HG02970 (cell line): ENCODE measurements around the gene CLEC19A.

Source experiments
- ATAC-seq: cut with Tn5 transposase; IDR thresholded peaks from one replicate; pipeline ENCODE4 v1.9.1; 2021; ENCODE audit warnings: mild to moderate bottlenecking, moderate library complexity, moderate number of reproducible peaks; ENCODE audit not compliant: unreplicated experiment, low FRiP score

Gene CLEC19A

DNA sequence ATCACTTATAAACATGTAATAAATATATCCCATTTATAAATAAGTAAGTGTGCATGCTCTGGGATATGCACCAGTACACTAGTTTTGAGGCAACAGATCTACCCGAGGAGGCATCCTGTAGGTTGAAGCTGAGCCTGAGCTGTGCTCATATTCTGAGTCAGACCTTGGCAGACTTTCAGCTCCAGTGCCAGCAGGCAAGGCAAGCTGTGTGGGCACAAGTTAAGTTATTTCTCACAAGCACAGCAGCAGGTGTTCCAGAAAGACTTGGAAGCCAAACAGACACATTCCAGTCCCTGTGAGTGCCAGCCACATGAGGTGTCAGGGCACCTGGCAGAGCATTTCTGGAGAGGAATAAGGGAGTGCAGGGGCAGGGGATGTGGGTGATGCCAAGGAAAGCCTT lies 1.3 kb upstream of the CLEC19A start:
- ATAC-seq, result no peak

GRCh38 chr16:19286827-19287226 lies 1.3 kb downstream of the CLEC19A start:
- ATAC-seq, result no peak

DNA sequence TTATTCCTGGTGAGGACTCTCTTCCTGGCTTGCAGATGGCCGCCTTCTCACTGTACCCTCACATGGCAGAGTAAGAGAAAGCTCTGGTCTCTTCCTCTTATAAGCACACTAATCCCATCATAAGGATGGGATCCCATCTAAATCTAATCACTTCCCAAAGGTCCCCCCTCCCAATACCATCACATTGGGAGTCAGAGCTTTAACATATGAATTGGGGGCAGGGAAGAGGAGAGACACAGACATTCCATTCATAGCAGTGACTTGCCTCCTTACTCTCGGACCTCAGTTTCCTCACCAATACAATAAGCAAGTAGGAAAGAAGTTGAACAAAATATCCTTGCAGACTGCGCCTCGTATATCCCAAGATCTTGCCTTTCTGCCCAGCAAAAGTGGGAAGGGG lies 1.7 kb downstream of the CLEC19A start:
- no peak for ATAC-seq

- ATAC-seq, result no peak
These were observed 3.6 kb downstream of the CLEC19A start for GRCh38 chr16:19288872-19289799.

DNA sequence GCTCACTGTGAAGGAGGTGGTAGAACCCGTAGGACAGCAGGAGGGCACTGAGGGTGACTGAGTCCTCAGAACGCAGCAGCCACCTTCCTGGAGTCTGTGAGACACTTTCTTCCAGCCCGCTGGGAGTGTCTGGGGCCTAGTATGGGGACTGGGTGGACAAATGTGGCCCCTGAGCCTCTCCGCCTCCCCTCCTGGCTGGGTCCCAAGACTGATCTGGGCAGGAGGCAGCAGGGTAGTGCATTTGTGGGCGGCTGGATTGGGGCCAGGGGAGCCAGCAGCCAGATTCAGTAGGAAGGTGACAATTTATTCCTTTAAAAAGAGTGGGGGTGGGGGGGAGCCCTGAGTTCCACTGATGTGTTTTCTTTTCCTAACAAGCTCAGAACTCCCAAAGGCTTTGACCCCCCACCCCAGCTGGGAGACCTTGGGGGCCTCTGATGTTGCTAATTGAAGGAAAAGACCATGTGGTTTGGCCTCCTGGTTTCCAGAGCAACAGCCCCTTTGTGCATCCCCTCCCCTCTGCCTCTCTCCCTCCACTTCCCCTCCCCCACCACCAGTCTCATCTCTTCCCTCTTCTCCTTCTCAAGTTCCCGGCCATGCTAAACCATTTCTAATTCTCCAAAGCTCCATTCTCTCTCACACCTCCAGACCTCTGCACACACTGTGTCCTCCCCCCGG lies 4.4 kb downstream of the CLEC19A start:
- ATAC-seq, result no peak

DNA sequence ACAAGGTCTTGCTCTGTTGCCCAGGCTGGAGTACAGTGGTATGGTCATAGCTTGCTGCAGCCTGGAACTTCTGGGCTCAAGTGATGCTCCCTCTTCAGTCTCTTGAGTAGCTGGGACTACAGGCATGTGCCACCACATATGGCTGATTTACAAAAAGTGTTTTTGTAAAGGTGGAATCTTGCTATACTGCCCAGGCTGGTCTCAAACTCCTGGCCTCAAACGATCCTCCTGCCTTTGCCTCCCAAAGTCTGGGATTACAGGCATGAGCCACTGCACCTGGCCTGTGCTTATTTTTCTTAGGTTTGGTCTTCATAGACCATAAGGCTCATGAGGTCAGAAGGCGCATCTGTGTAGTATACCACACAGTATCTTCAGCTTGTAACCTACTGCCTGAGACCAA lies 5.3 kb downstream of the CLEC19A start:
- no peak for ATAC-seq

GRCh38 chr16:19291475-19291874 lies 5.9 kb downstream of the CLEC19A start:
- ATAC-seq, result no peak

DNA sequence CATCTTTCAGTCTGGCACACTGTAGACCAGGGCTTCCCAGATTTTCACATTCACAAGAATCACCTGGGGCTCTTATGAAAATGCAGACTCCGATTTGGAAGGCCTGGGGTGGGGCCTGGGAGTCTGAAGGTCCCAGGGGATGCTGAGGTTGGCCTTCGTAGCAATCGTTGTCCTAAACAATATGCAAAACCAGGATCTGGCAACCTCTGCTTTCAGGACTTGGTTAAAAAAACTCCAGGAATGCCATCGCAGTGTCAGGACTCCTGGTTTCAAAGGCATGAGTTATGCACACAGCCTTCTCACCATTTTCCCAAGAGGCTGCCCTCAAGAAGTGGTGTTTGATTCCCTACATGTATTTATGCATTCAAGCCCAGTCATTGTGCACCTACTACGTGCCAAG lies 6.7 kb downstream of the CLEC19A start:
- no peak for ATAC-seq

GRCh38 chr16:19294156-19294649 lies 8.7 kb downstream of the CLEC19A start:
- ATAC-seq, result peak; percentile 70

- no peak for ATAC-seq
These were observed 9.9 kb downstream of the CLEC19A start for GRCh38 chr16:19295393-19295792.

- no peak for ATAC-seq
These were observed 11.9 kb downstream of the CLEC19A start for GRCh38 chr16:19297454-19297853.

DNA sequence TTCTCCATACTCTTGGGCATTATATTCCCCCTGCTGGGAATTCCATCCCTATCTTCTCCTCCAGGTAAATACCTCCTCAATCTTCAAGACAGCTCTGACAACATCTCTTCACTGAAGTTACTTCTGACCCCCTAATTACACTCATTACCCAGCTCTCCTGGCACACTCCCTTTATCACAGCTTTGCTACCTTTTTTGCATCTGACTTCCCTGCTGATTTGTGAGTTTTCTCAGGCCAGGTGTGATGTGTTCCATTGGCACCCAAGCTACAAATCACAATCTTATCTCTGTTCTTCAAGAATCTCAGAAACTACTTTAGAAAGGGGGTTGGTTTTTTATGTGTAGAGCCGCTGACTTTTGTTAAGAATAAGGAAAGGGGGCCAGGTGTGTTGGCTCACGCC lies 14.0 kb downstream of the CLEC19A start:
- no peak for ATAC-seq

DNA sequence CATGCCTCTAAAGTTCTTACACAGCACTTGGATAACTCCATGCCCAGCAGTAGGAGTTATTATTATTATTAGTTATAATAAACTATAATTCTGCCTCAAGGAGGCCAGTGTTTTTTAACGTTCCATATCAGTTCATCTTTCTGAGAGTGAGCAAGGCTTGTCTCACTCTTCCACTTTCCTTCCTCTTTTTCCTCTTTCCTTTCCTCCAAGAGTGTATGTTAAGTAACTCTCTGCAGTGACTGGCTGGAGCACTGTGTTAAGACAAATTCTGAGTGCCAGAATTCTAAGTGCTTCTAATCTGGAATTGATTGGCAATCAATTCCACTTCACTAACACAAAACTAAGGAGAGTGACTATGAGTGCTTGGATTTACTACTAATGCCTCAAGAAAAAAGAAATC lies 16.4 kb downstream of the CLEC19A start:
- no peak for ATAC-seq

DNA sequence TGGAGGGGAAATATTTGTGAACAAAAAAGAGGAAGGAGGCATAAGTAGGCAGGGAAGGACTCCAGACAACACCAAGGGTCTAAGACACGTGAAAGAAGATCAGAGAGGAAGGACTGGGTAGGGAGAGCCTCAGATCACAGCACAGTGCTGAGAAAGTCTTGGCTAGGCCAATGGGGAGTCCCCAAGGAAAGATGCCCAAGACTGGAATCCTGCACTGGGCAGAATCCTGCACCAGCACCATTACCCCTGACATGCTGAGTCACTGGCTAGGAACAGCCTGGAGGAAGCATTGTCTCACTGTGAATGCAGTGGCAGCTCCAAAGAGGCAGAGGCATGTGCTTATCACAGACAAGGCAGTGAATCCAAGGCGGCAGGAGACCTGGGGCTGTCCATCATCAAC lies 19.2 kb downstream of the CLEC19A start:
- no peak for ATAC-seq

GRCh38 chr16:19305443-19305842 lies 19.9 kb downstream of the CLEC19A start:
- ATAC-seq, result no peak

- no peak for ATAC-seq
These were observed 22.2 kb downstream of the CLEC19A start for GRCh38 chr16:19307587-19308241.

DNA sequence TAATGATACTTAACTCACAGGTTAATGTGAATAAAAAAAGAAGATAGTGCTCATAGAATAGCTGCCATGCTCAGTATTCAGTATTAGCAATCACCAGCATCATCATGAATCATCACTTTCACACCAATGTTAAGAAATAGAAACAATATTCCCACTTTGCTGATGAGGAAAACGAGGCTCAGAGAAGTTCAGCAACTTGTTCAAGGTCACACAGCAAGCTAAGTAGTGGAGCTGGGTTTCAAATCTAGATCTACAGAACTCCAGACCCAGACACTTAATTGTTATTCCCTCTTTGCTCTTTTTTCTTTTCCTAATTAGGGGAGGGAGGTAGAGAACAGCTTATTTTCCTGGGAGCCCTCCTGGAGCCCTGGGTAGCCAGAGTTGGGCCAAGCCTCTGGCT lies 22.9 kb downstream of the CLEC19A start:
- no peak for ATAC-seq

DNA sequence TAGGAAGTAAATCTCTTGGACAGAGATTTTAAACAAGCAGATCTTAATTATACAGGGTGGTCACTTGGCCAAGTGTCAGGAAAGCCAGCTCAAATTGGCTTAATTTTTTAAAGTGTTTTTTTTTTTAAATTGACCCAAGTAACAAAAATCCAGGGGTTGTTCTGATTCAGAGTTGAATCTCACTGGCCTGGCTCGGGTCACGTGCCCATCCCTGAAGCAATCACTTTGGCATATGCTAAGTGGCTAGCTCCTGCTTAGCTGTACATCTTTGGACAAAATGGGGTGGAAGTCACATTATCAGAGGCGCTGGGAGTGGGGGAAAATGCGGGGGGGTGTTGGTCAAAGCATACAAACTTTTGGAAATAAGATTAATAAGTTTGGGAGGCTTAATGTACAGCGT lies 23.6 kb downstream of the CLEC19A start:
- no peak for ATAC-seq

GRCh38 chr16:19314718-19315425 lies 29.3 kb downstream of the CLEC19A start:
- ATAC-seq, result no peak

DNA sequence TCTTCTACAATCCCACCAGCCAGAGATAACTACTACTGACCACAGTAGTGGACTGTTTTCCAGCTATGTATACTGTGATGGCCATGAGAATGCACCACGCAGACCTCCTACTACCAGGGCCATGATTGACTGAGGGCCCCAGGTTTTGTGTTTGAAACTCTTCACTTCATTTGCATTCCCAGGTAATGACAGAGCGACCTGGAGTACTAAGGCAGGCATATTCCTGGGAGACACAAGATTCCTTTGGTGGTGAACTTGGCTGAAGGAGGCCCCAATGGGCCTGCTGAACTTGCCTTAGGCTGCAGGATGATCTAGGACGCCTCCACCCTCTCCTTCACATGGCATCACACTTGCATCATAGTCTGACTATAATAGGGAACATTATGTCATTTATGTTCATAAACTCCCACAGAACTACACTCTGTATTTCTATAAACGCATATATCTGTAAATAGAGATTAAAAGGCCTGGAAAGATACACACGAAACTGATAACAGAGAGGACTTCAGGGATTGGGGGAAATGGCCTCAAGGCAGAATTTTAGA lies 30.4 kb downstream of the CLEC19A start:
- no peak for ATAC-seq
